ENCODE measurements around the gene NAA60.

- TF ChIP-seq CTCF (IDR thresholded peaks at IDR 0.05), result no peak
- TF ChIP-seq POLR2A (IDR thresholded peaks at IDR 0.05), result no peak
- TF ChIP-seq EP300 (IDR thresholded peaks at IDR 0.05), result no peak
Measured at GRCh38 chr16:3529175-3529574, 85.7 kb downstream of the NAA60 start.
